LNCAP (cell line): ENCODE results near the gene JAGN1.

Experiments
- TF ChIP-seq, protein P1 (sequence below): fragments of 450-650 bp; IDR thresholded peaks from 2 replicates; pipeline ENCODE4 v1.5.1; 2017; ENCODE audit warnings: mild to moderate bottlenecking

Gene JAGN1

DNA sequence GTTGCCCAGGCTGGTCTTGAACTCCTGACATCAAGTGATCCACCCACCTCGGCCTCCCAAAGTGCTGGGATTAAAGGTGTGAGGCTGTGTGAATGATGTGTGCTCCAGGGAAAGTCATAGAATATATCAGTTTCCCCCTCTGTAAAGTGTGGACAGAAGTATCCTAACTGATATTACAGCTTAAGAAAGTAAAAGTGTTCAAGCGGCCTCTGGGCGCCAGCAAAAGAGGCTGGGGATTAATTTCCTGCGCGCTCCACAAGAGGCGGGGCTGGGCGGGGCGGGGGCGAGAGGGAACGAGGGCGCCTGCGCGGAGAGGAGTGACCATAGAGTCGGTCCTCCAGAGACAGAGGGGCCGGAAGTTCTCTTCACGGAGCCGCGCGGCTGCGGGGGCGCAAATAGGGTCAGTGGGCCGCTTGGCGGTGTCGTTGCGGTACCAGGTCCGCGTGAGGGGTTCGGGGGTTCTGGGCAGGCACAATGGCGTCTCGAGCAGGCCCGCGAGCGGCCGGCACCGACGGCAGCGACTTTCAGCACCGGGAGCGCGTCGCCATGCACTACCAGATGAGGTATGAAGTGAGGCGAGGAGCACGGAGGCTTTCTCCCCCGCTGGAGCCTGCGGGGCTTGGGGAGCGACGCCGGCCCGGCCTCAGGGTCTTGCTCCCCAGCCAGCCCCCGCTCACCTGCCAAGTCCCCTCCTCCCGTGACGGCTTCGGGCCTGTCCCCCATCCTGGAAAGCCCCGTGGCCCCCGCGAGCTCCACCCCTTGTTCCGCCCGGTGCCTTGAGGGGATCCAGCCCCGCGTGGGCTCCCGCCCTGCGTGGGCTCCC, at the start of gene JAGN1:
JAGN1 (plus strand) TSS at position 362 of the 823 bp plus-strand sequence; CDS start at position 475, 113 bp downstream.
- TF ChIP-seq, protein P1, sequence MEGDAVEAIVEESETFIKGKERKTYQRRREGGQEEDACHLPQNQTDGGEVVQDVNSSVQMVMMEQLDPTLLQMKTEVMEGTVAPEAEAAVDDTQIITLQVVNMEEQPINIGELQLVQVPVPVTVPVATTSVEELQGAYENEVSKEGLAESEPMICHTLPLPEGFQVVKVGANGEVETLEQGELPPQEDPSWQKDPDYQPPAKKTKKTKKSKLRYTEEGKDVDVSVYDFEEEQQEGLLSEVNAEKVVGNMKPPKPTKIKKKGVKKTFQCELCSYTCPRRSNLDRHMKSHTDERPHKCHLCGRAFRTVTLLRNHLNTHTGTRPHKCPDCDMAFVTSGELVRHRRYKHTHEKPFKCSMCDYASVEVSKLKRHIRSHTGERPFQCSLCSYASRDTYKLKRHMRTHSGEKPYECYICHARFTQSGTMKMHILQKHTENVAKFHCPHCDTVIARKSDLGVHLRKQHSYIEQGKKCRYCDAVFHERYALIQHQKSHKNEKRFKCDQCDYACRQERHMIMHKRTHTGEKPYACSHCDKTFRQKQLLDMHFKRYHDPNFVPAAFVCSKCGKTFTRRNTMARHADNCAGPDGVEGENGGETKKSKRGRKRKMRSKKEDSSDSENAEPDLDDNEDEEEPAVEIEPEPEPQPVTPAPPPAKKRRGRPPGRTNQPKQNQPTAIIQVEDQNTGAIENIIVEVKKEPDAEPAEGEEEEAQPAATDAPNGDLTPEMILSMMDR, result no peak

DNA sequence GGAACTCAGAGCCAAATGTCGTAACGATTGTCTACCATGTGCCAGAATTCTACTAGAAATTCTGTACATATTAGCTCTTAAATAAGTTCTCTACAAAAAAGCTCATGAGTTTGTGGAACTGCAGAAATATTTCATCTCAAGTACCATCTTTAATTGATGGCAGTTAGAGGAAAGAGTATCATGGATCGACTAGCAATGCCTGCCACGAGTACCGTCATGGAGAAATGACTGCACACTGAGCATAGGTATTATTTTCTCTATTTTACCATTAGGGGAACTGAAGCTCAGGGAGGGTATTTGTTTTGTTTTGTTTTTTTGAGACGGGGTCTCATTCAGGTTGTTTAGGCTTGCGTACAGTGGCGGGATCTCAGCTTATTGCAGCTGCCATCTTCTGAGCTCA, 49.4 kb upstream of the JAGN1 start:
- TF ChIP-seq, protein P1, result no peak

DNA sequence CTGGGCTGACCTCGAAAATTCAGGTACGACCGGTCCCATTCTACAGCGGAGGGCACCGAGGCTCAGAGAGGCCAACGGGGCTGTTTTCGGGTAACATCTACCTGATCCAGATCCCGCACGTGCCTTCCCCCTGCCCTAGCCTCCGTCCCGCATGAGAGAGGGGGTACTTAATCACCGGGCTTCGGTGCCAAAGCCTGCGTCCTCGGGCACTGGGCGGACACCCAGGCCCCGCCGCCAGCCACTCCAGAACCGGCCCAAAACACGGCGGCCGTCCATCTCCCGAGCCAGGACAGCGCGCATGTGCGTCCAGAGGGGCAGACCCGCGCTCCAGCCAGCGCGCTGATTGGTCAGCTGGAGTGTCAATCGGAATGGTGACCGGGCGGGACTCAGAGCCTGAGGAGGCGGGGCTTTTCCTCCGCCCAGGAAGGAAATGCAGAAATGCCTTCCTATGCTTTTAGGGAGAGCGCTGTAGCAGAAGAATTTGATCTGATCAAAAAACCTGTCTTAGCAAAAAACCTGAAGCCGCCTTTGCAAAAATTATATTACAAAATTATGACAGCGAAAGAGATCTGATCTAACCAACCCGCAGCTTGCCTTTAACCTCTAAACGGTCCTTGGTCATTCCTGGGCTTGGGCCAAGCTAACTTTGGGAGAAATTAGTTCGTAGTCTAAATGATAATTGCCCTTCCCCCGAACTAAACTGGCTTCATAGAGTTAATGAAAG, 46.5 kb upstream of the JAGN1 start, which contains the start of gene RPUSD3:
RPUSD3 (minus strand) TSS at position 294 of the 724 bp plus-strand sequence; CDS start at position 276, 18 bp downstream.
- TF ChIP-seq, protein P1, result no peak

DNA sequence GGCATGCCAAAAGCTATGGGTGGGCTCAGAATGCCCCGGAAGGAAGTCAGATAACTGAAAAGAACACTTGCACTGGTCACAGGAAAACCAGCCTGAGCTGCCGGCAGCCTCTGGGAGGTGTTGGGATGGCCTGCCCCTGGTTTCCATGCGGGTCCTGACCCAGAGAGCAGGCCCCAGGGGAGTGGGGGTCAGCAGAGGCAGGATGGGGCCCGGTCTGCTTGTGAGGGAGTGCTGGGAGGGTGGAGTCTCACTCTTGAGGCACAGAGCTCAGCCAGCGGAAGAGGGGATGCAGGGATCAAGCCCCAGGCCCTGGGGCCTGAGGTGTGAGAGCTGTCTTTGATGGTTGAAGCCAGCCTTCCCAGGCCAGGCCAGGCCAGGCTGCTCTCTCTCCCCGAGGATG, 44.2 kb upstream of the JAGN1 start:
- TF ChIP-seq, protein P1, result no peak

DNA sequence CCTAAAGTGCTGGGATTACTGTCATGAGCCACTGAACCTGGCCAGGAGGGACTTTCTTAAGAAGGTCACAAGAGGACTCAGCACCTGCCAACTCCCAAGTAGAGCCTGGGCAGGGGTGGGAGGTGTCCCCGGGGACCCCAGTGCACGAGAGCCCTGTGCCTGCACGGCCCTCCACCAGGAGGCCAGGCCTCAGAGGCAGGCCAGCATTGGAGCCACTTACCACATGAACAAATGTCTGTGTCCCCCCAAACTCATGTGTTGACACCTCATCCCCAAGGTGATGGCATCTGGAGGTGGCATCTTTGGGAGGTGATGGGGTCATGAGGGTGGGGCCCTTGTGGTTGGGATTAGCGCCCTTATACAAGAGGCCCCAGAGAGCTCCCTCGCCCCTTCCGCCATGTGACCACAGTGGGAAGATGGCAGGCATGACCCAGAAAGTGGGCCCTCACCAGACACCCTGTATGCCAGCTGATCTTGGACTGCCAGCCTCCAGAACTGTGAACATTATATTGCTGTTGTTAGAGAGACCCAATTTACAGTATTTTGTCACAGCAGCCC, 43.4 kb upstream of the JAGN1 start:
- TF ChIP-seq, protein P1, result no peak

DNA sequence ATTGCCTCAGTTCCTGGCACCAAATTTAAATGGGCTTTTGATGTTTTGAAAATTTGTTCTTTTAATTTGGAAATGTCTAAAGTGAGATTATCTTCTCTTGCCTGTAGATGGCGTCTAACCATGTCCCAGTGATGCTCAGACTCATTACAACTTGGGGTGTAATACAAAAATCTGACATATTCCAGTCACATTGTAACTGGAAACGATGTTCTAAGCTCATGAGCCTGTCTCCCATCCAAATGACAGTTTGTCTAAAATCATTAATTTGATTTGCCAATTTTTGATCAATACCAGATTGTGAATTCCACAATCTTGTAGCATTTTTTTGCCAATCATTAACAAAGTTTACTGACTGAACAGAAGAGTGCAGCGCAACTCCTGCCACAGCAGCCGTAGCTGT, 41.5 kb upstream of the JAGN1 start:
- TF ChIP-seq, protein P1, result peak; percentile 68

DNA sequence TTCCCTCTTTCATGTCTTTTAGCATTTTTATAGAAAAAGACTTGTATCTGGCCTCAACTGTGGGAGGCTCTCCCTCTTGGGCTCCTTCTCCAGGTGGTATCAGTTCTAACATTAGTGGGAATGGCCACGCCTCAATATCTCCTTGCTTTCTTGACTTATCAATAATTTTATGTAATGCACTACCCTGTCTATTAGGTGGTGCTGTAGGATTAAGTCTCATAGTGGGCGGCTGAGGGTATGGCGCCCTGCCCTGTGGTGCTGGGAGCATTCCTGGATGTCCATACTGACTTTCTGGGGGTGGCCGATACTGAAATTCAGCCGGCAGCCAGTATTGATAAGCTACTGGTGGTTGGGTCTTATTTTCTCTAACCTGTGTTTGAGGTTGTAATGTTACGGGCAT, 37.9 kb upstream of the JAGN1 start:
- TF ChIP-seq, protein P1, result no peak
